DMS114 treated with DMSO at 0.1 percent for 48 hours (cell line): Measurements from ENCODE around the gene RREB1.

Source experiments
- DNase-seq: peaks from one replicate; lab custom pipeline; 2025; ENCODE audit not compliant: unreplicated experiment; lab: John Stamatoyannopoulos, UW

Gene RREB1

DNA sequence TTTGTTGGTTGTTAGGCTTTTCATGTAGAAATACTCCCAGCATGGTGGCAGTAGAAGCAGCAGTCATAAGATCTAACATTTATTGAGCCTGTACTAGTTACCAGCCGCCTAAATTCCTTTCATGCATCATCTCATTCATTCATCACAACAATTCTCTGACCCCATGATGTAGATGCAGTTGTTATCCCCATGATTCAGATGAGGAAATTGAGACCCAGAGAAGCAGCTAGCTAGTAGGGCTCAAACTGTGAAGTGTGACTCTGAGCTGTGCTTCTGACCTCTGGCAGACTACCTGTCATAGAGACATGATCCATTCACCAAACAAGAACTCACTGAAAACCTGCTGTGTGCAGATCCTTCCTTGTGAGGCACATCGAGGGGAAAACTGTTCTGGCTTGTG is 16.9 kb downstream of the RREB1 start:
- DNase-seq, result no peak

DNA sequence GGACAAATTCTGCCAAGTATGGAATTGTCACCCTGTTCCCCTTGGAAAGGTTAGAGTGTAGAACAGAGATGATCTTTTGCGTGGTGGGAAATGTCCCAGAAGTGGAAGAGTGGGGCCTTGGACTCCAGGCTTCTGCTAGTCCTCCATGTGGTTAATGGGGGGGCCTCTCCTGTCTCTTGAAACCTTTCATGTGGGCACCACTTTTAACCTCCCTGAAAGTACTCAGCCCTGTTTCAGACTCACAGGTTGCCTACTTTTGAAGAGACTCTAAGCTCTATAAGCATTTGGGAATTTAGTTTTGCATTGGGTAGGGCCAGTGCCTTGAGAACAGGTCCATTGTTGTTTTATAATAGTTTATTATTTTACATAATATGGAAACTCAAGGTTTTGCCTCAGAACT is 17.5 kb downstream of the RREB1 start:
- DNase-seq, result no peak

DNA sequence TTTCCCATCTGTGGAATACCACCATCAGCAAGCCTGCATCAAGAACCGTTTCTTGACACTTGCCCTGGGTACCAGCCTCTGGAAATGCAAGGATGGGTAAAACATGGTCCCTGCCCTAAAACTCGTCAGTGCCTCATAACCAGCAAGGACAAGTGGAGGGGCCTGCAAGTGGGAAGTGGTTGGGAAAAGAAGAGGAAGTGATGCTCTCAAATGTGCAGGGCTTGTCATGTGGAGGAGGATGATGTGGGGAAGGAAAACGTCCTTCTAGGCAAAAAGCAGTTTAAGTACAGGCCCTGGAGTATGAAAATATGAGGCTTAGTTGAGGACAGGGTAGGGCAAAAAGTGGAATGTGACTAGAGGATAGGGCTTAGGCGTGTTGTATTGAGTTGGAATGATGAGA is 19.0 kb downstream of the RREB1 start:
- DNase-seq, result no peak

DNA sequence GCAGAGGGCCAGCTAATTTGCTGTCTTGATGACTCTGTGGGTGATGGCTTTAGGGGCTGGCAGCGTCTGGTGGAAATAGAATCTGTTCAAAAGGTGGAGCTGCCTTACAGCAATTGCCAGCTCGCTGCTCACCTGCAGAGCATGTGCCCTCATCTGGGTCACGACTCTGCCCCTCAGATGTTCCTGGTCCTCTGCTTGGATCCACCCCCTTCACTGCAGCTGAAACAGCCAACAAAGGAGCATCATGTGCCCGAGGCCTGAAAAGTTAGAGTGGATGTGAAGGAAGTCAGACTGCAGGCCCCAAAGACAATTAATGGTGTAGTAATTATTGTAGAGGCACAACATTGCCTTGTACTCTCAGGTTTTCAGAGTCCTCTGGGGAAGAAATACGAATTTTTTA is 19.9 kb downstream of the RREB1 start:
- DNase-seq, result no peak

DNA sequence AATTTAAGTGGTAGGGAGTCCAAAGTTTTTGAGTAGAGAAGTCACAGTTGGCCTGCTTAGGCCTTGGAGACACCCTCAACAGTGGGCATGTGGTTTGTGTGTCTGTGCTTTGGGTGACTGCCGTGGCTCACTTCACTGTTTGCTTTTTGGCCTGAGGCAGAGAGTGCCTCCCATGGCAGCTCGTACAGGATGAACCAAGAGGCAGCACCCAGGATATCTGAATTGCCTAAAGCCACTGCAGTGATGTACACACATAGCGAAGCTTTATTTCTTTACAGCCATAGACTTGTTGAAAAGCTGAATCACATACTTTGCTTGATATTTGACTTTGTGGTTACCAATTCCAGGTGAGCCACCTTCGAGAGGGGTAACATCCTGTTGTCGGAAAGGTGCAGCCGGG is 21.6 kb downstream of the RREB1 start:
- no peak for DNase-seq

DNA sequence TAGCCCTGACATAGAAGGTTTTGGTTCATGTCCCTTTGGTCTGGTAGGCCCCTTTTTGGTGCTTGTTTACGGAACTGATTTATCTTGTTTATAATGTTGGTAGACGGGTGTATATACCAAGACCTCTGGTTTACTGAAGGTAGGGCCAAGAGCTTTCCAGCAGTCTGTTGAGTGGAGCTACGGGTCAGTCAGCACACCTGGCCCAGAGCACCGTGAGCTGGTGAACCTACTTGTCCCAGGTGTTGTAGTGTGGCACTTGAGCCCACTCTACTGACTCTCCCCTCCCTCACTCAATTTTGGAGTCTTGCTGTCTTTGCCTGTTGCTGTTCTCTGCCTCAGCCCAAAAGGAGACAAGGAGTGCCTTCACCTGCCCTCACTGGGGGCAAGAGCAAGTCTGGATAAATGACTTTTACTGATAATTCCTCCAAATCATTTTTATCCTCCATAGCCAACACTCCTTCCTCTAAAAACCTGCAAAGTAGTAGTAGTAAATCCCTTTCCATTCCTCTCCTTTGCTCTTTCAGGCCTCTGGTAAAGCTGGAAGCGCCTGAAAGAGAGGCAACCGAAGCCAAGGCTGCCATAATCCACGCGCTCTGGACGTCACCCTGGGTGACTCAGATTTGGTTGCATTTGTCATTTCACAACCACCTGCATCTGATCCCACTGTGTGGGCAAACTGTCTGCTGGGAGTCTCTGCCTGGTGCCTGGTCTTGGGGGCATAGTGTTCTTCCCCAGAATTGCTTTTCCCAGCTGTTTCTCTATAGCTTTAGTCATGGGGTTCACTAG is 22.2 kb downstream of the RREB1 start:
- no peak for DNase-seq

DNA sequence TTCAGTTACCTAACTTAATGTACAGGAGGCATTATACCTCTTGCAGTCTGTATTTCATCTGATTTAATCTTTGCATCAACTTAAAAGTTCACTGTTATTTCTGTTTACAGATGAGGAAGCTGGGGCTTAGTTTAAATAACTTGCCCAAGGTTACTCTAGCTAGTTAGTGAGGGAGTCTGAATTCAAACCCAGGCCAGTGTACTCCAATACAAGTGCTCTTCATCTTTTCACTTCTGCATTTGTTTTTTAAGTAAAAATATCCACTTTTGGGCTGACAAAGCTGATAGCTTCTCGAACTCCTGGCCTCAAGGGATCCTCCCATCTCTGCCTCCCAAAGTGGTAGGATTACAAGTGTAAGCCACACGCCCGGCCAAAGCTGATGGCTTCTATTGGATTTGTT is 23.6 kb downstream of the RREB1 start:
- no peak for DNase-seq

DNA sequence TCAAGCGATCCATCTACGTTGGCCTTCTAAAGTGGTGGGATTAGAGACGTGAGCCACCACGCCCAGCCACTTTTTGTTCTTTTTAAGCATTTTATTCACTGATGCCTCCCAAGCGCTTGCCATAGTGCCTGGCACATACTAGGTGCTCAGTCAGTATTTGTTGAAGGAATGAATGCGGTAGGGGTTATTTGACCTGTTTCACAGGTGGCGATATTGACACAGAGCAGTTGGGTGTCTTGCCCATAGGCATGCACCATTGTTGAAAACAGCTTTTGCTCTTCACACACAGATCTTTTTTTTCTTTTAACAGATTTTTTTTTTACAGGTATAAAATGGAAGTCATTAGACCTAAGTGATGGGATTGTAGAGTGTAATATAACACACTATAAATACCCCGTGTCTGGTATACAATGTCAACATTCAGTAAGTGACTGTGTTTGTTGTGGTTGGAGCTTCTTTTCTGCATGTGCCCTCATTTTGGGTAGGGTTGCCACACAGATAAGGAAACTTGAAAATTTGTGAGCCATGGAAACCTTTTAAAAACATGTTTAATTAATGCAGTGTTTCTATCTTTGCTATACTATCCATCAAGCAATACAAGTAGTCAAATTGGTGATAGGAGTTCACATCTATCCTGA is 24.8 kb downstream of the RREB1 start:
- DNase-seq, result no peak

DNA sequence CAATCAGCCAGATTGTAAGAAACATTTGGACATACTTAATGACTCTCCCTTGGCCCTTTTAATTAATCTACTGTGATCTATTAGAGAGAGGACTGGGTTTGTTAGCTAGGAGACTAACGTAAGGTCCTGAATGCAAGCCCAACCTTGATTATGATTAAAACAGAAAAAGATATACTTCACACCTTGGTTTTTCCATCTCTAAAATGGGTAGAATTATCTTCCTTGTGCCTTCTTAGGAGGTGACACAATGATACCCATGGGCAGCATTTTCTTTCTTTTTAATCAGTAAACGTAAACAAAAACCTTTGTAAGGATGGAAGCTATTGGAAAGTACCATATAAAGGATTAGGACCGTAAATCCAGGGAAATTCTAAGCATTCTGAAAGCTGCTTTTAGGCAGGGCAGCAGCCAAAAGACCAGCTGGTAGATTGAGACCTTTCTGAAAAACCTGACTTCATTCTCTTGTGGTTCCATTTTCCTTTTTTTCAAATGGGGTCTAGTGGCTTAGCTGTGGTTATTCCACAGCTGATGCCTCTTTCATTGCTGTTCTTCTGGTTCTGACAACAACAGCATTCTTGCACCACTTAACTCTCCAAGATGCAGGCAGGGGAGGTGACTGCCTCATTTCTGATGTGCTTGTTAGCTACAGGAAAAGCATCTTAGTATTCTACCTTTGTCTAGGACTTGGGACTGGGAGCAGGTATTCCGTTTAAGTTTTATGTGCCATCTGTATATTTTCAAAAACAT is 27.4 kb downstream of the RREB1 start:
- no peak for DNase-seq

DNA sequence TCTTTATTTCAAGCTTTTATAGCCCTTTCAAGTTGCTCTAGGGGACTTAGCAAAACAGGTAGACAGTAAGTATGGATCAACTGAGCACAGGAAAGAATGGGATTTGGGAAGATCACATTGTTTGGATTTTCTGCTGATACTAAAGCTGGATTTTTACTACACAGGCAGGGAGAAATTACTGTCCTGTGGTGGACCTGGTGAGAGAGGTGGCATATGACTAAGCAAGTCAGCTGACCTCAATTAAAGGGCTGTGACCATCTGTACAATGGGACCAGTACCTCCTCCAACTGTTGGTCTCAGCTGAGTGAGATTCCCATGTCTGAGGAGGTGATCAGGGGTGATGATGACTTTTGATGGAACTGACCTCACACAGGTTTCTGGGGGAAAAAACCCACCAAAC is 28.0 kb downstream of the RREB1 start:
- DNase-seq, result no peak

DNA sequence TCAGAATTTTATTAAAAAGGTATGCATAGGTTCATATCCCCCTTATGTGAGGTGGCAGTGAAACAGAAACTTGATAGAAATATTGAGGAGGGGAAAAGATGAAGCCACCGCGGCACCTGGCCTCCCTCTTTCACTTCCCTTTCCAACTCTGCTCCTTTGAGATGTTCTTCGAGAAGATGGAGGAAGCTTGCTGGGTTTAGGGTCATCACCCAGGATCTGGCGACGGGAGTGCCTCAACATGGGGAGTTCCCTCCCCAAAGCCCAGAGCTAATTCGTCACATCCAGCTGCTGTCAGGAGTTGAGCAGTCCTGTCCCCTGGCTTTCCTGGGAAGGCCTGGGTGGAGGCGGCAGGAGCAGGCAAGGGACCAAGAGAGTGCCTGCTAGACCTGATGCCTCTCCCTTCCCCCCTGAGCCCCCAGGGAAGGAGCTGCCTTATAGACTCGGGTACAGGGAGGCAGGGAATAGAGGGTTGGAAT is 29.1 kb downstream of the RREB1 start:
- no peak for DNase-seq

DNA sequence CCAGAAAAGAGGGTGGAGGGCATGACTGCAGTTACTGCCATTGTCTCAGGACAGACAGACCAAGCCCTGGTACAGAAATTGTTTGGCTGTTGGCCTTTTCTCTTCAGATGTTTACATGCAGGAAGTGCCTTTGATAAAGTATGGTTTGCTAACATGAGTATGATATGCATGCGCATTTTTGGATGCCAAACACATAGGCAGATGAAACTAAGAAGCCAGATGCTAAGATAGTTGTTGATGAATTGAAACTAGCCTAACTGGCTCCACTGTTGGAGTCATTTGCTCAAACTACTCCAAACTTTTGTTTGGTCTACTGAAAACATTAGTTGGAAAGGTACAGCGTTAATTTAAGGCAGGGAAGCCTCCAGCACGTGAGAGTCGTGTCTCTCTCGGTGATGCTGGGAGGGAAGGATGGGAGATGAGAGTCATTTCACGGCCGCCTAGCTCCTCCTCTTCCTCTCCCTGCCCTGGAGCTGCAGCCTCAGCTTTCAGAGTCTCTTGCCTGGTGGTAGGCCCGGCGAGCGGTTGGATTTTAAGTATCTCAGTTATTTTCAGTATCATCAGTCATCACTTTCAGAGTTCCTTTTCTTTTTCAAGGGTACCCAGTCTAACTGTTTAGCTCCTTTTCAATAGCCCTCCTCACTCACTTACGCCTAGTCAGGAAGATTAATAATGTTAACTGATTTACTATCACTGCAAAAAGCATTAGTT is 29.7 kb downstream of the RREB1 start:
- DNase-seq, result peak; percentile 60

DNA sequence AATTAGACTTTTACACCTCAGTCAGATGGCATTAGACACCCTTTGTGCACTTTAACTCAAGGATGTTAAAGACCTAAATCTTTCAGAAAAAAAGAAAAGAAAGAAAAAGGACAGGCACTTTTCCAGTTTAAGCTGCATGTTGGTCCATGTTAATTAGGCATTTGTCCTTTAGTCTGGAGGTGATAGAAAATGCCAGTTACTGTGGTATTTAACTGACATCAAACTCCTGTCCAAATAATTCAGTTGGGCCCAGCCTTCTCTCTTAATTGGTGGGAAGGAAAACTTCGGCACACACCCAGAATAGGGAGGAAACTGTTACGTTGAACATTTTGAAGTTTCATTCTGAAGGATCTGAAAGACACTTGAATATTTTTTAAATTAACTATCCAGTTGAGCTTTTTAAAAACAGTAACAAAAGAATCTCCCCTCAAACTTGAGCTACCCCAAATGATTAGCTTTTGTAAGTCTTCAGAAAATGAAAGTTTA is 30.3 kb downstream of the RREB1 start:
- DNase-seq, result no peak

DNA sequence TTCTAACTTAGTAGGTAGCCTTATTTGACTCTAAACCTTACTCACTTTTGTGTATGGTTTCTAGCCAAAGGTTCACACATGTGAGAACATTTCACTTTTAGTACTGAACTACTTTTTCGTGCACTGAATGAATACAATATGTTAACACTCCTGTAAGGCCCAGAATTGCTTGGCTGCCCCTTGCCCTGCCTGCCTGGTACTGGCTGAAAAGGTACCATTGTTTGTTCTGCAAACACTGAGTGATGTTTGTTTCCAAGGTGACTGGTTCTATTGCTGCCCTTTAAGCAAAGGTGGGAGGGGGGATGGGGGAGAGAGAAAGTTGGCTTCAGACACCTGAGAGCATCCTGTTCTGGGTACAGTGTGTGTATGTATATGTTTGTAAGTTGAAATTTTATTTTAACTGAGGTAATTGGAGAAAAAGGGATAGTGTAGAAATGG is 31.2 kb downstream of the RREB1 start:
- no peak for DNase-seq

DNA sequence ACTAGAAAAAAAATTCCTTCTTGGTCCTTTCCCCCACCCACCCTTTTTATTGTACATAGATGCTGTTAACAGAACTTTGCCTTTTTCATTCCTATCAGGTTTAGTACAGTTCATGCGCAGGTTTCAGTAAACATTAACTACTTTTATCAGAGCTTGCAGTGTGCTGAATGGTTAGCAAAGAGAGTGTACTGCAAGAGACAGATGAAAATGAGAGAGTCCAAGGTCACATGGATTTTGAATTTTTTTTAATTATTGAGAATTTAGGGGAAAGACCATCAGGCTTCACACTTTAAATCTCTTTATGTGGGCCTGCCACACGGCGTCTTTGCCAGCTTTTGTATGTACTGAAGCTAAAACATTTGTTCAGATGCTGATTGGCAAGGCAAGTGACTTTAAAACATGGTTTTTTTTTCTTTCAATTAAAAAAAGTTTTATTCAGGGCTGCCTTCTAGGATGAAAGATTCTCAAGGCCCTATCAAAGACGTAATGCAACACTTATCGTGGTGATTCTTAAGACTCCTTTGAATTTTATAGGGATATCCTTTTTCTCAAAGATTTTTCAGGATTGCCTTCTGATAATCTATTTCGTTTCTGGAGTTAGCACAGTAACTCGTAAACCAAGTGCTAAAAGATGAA is 32.2 kb downstream of the RREB1 start:
- DNase-seq, result peak; percentile 38

DNA sequence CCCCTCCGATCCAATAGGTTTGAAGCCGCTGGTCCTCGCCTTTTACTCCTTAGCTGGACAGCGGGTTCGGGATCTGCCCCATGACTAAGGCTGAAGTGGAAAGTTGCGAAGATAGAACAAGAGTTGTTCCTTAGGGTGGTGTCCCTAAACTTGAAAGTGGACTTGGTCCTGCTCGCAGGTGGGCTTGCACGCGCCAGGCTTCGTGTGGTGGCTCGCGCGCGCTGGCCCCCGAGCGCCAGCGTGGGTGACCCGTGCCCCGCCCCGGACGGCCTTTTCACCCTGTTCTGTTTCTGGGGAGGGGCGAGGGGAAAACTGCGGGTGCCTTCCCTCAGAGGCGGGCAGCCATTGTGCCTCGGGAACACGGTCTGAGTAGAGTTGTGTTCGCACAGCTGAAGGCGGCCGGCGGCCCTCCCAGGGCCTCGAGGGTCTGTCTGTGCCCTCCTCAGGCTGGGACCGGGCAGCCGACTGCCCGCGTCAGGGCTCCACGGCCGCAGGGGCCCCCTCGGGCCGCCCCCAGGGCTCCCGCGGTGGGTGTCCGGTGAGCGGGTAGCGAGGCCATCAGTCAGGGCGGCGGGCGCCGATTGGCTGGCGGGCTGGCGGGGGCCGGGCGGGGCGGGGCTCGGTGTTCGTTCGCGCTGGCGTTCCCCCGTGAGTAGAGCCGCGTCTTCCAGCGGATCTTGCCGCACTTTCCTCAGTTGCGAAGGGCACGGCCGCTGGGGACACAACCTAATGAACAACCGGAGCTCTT is 33.0 kb downstream of the RREB1 start:
- DNase-seq, result peak; percentile 83

DNA sequence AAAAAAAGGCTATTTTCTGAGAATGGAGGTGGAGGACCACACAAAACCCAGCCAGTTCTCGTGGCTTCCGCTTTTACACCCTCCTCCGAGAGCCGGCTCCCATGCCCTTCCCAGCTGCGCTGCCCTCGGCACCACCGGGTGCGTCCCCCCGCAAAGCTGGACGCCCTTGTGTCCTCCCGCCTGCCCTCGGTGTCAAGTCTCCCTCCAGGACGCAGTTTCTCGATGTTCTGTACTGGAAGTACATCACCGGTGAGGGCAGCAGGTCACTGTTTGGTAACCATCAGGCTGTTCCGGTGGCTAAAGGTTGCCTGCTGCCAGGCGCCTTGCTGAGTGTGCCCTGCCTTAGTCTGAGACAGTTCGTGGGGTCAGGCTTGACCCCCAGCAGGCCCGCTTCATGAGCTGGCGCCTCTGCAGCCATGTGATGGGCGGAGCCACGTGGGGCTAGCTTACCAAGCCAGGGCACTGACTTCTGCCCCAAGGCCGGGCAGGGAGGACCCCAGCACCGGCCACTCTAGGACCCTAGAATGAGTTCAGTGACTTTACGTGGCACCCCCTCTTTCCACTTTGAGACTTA is 34.6 kb downstream of the RREB1 start:
- DNase-seq, result no peak

DNA sequence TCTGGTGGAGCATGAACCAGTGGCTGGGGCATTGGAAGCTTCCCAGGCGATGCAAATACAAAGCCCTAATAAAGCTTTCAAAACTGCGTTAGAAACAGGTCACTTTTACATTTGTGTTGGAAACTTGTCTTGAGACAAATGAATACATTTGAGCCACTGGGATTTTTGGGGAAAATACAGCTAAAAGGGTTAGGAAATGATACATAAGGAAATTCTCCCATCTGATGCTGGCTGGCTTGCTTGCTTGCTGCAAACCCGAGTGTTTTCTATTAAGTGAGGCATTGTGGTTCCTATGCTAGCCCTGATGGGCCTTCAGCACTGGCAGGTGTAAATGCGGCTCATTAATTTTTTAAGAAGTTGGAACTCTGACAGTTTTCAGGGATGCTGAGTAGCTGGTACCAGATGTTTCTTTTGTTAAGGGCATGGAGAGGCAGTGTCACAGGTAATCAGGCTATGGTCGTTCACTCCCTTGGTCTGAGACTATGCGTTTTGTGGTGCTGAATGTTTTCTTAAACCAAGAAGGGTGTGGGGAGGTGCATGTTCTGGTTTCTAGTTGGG is 35.2 kb downstream of the RREB1 start:
- DNase-seq, result no peak

DNA sequence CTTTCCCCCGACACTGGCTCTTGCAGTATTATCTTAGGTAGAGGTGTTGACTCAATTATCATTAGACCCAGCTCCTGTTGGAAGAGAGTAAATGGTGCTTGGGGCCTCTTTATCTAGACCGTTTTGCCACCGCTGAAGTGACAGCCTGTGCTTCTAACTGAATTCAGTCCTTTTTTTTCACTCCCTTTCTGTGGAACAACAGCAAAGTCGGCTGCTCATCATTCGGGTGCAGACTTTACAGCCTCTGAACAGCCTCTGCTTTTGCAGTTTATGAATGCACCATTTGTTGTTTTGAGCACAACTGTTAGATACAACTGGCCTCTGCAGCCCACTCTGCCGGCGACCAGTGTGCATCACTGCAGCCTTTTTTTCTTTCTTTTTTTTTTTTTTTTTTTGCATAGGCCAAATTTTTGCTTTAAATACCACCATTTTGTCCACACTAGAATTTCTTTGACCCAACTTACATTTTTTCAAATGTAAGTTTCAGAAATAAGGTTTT is 35.8 kb downstream of the RREB1 start:
- peak; percentile 43 for DNase-seq
